NCI-H2107 treated with DMSO at 0.1 percent for 48 hours (cell line): ENCODE measurements around the gene RBM19.
A peak's percentile ranks its signal among the peaks of the same experiment; 100 is the strongest.

Experiments
- DNase-seq: peaks from one replicate; lab custom pipeline; 2025; ENCODE audit not compliant: unreplicated experiment; lab: John Stamatoyannopoulos, UW

The RBM19 gene

GRCh38 chr12:113932381-113933196, 33.5 kb downstream of the RBM19 start:
- DNase-seq: no peak

DNA sequence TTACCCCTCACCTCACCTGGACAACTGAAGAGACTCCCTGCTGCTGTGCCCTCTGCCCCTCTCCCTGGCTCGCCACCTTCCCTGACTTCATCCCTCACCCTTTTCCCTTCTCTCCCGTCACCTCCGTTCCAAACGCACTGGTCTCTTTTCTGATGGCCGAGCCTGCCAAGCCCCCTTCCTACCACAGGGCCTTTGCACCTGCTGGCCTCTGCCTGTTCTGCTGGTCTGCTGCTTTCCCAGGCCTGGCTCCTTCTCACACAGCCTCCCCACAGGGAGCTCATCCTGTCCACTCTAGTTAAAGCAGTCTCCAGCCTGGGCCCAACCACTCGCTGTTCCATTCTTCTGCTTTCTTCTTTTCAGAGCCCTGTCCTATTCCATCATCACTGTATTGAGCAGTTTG, 34.6 kb downstream of the RBM19 start:
- DNase-seq: no peak

GRCh38 chr12:113930249-113930648, 35.9 kb downstream of the RBM19 start:
- no peak for DNase-seq

GRCh38 chr12:113929312-113929989, 36.7 kb downstream of the RBM19 start:
- DNase-seq: no peak

GRCh38 chr12:113926788-113927187, 39.3 kb downstream of the RBM19 start:
- no peak for DNase-seq

DNA sequence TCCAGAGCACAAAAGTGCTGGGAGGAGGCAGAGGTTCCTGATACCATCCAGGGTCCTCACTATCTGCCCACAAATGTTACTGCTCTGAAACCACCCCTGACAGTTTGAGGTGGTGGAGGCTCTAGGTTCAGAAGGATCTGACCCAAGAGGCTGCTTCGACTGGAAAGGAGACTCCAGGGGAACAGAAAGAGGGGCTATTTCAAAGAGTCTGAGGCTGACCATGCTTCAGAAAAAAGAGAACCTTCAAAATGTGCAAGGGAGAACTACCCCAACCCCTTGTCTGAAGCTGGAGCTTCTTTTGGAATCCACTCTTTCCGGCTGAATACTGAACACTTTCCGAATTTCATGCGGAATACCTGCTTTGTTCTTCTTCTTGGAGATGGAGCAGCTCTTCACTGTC, 41.8 kb downstream of the RBM19 start:
- DNase-seq: no peak

GRCh38 chr12:113923251-113923650, 42.9 kb downstream of the RBM19 start:
- DNase-seq: no peak

GRCh38 chr12:113921430-113921829, 44.7 kb downstream of the RBM19 start:
- no peak for DNase-seq

- no peak for DNase-seq
Observed at GRCh38 chr12:113919791-113920190, 46.3 kb downstream of the RBM19 start.

- no peak for DNase-seq
Observed at GRCh38 chr12:113918306-113918705, 47.8 kb downstream of the RBM19 start.

DNA sequence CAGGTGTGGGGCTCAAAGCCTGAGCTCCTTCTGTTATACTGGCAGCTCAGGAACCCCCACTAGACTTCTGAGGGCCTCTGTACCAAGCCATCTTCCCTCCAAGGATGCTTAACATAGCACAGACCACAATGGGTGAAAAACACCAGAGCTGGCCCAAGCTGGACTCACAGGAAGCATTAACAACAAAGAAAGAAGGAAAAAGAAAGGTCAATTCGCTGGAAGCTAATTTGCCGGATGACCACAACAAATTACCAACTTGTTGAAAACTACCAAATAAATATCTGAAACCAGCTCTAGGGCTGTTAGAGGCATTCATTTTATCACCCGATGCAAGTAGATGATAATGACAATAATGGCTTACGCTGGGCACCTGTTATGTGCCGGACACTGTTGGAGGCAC, 48.7 kb downstream of the RBM19 start:
- DNase-seq: no peak

- DNase-seq: no peak
Observed at GRCh38 chr12:113914806-113915205, 51.3 kb downstream of the RBM19 start.

GRCh38 chr12:113914176-113914575, 51.9 kb downstream of the RBM19 start:
- no peak for DNase-seq

DNA sequence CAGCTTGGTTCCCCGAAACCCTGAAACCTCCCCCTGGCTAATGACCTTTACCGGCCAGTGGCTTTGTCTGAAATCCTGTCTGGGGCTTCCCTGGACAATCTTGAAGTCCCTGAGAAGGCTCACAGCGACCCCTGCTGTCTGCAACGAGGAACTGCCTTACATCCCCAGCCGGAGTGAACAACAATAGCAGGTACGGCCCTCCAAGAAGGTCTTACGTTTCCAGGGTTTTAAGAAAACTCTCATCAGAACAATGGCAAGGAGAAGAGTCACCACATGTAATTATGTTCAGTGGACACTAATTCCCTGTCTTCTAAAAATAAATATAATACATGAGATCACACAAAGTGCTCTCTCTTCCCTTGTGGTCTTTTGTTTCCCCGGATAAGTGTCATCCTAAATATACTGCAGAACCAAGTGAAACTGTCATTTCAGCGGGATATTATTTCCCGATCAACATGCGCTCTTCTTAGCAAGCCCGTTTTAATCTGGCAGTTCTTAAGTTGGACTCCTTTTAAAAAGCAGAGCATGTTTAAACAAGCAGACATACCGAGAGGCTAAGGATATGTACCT, 53.3 kb downstream of the RBM19 start:
- peak; percentile 66 for DNase-seq

DNA sequence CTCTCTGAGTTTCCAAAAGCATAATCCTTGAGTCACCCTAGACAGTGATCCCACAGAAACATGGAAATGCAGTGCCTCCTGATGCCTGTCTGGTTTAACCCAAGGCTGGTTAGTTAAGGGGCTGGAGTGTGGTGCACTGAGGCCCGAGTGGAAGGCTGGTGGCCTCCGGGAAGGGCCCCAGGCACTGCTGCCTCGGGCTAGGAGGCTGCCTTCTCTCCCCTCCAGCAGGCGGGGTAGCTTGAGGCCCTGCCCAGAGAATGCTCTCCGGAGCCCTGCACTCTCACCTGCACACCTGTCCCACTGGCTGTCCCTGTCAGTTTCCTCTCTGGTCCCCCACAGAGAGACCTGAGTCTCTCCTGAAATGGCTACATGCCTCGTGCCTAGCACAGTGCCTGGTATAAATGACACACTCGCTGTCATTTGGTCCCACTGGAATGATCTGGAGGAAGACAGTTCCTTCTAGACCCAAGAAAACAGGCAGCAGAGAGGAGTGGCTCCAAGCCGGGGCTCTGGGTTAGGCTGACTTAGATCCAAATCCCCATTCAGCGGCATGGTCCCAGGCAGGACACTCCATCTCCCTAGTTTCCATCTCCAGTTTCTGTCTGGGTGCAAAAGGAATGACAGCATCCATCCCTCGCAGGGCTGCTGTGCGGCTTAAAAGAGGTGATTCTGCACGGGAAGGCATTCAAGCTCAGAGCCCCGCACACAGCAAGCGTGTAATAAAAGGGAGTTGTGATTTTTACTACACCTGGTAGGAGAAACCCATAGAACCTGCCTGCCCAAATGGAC, 54.0 kb downstream of the RBM19 start:
- no peak for DNase-seq

DNA sequence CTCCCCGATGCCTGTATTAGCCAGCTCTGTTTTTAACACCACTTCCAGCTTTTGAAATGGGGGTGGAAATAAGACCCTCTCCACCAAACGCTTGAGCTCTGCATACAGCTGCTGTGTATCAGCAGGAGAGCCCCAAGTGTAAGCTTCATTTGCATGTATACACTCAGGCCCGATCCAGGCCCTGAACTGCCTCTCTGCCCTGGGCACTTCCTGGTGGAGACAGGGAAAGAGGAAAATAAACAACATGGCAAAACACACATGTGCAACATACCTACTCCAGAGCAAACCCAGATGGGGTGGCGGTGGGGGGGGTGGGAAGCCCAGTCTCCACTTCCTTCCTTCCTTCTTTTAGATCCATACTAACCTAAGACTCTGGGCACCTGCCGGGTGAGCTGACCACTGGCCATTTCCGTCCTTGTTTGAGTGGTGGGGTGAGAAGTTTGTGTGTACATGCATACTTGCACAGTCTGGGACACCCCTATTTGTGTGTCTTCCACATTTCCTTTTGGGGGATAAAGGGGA, 55.3 kb downstream of the RBM19 start:
- peak; percentile 59 for DNase-seq

- DNase-seq: no peak
Observed at GRCh38 chr12:113909776-113910420, 56.2 kb downstream of the RBM19 start.

- no peak for DNase-seq
Observed at GRCh38 chr12:113908584-113909100, 57.5 kb downstream of the RBM19 start.

GRCh38 chr12:113907446-113908180, 58.5 kb downstream of the RBM19 start:
- no peak for DNase-seq
